KMS-11 (cell line): Measurements from ENCODE around the gene TPRA1.

Experiments
- H2AFZ ChIP-seq: fragments of 200-600 bp; sonication (generic); 2 replicates; pipeline ENCODE4 v1.6.1; 2016; ENCODE audit warnings: antibody characterized with exemption, mixed run types, low read depth
- H3K27ac ChIP-seq: fragments of 200-600 bp; sonication (generic); 2 replicates; pipeline ENCODE4 v1.6.1; 2016; ENCODE audit warnings: mild to moderate bottlenecking, mixed run types
- H3K27me3 ChIP-seq: fragments of 200-600 bp; sonication (generic); 2 replicates; pipeline ENCODE4 v1.6.1; 2017; ENCODE audit warnings: mild to moderate bottlenecking, low read depth, mixed run types, moderate library complexity; ENCODE audit not compliant: insufficient read depth
- H3K36me3 ChIP-seq: fragments of 200-600 bp; sonication (generic); 2 replicates; pipeline ENCODE4 v1.6.1; 2017; ENCODE audit warnings: mild to moderate bottlenecking, mixed run types; ENCODE audit not compliant: insufficient read depth
- H3K4me1 ChIP-seq: fragments of 200-600 bp; sonication (generic); 2 replicates; pipeline ENCODE4 v1.6.1; 2016; ENCODE audit warnings: mild to moderate bottlenecking, low read depth, mixed run types; ENCODE audit not compliant: poor library complexity, severe bottlenecking
- H3K4me2 ChIP-seq: fragments of 200-600 bp; sonication (generic); 2 replicates; pipeline ENCODE4 v1.7.0; 2016; ENCODE audit warnings: mild to moderate bottlenecking, mixed run types
- H3K4me3 ChIP-seq: fragments of 200-600 bp; sonication (generic); IDR thresholded peaks from 2 replicates; pipeline ENCODE4 v1.6.1; 2017; ENCODE audit warnings: low read depth, low read length, mixed read lengths; ENCODE audit not compliant: insufficient read depth
- H3K79me2 ChIP-seq: fragments of 200-600 bp; sonication (generic); 2 replicates; pipeline ENCODE4 v1.6.1; 2016; ENCODE audit warnings: low read depth, mixed run types; ENCODE audit not compliant: insufficient read depth
- H3K9ac ChIP-seq: fragments of 200-600 bp; sonication (generic); 2 replicates; pipeline ENCODE4 v1.6.1; 2016; ENCODE audit warnings: mild to moderate bottlenecking, mixed run types
- H4K20me1 ChIP-seq: fragments of 200-600 bp; sonication (generic); 2 replicates; pipeline ENCODE4 v1.6.1; 2016; ENCODE audit warnings: mild to moderate bottlenecking, mixed run types; ENCODE audit not compliant: insufficient read depth
- CTCF ChIP-seq: fragments of 200-600 bp; sonication (generic); conservative IDR thresholded peaks from 2 replicates; pipeline ENCODE4 v1.6.1; 2017; ENCODE audit warnings: low read depth, mild to moderate bottlenecking, antibody characterized with exemption, low read length, moderate library complexity, mixed read lengths

Gene TPRA1

DNA sequence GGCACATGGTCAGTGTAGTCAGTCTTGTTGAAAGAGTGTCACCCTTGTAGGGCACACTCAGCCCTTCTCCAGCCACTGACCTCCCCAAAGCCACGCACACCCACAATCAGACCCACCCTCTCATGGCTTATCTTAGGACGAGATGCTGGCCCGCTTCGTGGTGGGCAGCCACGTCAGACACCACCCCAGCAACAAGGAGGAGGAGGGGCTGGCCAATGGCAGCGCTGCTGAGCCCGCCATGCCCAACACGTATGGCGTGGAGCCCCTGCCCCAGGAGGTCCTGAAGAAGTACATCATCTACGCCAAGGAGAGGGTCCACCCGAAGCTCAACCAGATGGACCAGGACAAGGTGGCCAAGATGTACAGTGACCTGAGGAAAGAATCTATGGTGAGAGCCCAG is 28.4 kb upstream of the TPRA1 start:
- Histone ChIP-seq H3K27me3 (no peaks in the 10 kb centered on the region), H3K27ac (no peak overlapping the region), H2AFZ (no peak overlapping the region), H3K4me3 (no peak overlapping the region), H3K4me2 (no peak overlapping the region), H4K20me1 (no peaks in the 10 kb centered on the region), H3K9ac (no peak overlapping the region), H3K4me1 (no peaks in the 10 kb centered on the region), H3K79me2 (no peaks in the 10 kb centered on the region), H3K36me3 (peaks cover 9% of the 10 kb centered on the region; the same call in 1 of the 2 replicates)
- TF ChIP-seq CTCF = no peak

DNA sequence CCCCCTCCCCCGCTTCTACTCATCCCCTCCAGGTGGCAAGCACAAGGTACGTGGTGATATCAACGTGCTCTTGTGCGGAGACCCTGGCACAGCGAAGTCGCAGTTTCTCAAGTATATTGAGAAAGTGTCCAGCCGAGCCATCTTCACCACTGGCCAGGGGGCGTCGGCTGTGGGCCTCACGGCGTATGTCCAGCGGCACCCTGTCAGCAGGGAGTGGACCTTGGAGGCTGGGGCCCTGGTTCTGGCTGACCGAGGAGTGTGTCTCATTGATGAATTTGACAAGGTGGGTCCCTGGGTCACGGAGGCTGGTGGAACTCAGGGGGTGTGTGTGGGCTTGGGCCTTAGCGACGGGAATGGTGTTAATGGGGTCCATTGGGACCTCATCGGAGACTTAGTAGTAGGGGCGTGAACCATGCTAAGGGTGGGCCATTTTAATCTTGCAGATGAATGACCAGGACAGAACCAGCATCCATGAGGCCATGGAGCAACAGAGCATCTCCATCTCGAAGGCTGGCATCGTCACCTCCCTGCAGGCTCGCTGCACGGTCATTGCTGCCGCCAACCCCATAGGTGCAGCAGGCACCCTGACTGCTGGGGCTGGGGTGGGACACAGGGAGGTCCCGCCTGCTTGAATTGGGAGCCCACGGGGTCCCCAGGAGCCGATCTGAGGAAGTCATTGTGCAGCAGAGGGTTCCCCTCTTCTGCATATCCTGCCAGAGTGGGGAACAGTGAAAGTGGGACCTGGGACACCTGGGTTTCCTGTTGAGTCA is 26.5 kb upstream of the TPRA1 start:
- TF ChIP-seq CTCF = no peak
- no peaks in the 10 kb centered on the region for H4K20me1 ChIP-seq
- no peak overlapping the region for H3K4me2 ChIP-seq
- H3K27me3 ChIP-seq = no peaks in the 10 kb centered on the region
- H3K4me1 ChIP-seq = no peaks in the 10 kb centered on the region
- peaks cover 11% of the 10 kb centered on the region; the same call in 1 of the 2 replicates for H3K36me3 ChIP-seq
- H3K9ac ChIP-seq = no peak overlapping the region
- H3K27ac ChIP-seq = no peak overlapping the region
- H3K4me3 ChIP-seq = no peak overlapping the region
- no peaks in the 10 kb centered on the region for H3K79me2 ChIP-seq
- no peak overlapping the region for H2AFZ ChIP-seq

GRCh38 chr3:127615631-127616305 is 25.2 kb upstream of the TPRA1 start:
- no peak overlapping the region for H3K4me3 ChIP-seq
- no peak overlapping the region for H2AFZ ChIP-seq
- H3K9ac ChIP-seq = no peak overlapping the region
- H3K27me3 ChIP-seq = no peaks in the 10 kb centered on the region
- H3K27ac ChIP-seq = no peak overlapping the region
- no peak for TF ChIP-seq CTCF
- no peaks in the 10 kb centered on the region for H4K20me1 ChIP-seq
- no peaks in the 10 kb centered on the region for H3K79me2 ChIP-seq
- no peaks in the 10 kb centered on the region for H3K4me1 ChIP-seq
- peaks cover 13% of the 10 kb centered on the region; the same call in 1 of the 2 replicates for H3K36me3 ChIP-seq
- no peak overlapping the region for H3K4me2 ChIP-seq

GRCh38 chr3:127614928-127615589 is 24.5 kb upstream of the TPRA1 start:
- no peak overlapping the region for H3K27ac ChIP-seq
- peaks cover 13% of the 10 kb centered on the region; the same call in 1 of the 2 replicates for H3K36me3 ChIP-seq
- TF ChIP-seq CTCF = no peak
- H3K27me3 ChIP-seq = no peaks in the 10 kb centered on the region
- H2AFZ ChIP-seq = no peak overlapping the region
- no peaks in the 10 kb centered on the region for H3K79me2 ChIP-seq
- H4K20me1 ChIP-seq = no peaks in the 10 kb centered on the region
- H3K4me1 ChIP-seq = no peaks in the 10 kb centered on the region
- no peak overlapping the region for H3K4me3 ChIP-seq
- H3K9ac ChIP-seq = no peak overlapping the region
- H3K4me2 ChIP-seq = no peak overlapping the region
